Measurements from ENCODE around the gene VEPH1.
"Not testable (repeated sequence)": the region's sequence is repeated elsewhere in the genome, so short reads cannot be mapped to it uniquely, and the experiment has no call there.

VEPH1 gene

DNA sequence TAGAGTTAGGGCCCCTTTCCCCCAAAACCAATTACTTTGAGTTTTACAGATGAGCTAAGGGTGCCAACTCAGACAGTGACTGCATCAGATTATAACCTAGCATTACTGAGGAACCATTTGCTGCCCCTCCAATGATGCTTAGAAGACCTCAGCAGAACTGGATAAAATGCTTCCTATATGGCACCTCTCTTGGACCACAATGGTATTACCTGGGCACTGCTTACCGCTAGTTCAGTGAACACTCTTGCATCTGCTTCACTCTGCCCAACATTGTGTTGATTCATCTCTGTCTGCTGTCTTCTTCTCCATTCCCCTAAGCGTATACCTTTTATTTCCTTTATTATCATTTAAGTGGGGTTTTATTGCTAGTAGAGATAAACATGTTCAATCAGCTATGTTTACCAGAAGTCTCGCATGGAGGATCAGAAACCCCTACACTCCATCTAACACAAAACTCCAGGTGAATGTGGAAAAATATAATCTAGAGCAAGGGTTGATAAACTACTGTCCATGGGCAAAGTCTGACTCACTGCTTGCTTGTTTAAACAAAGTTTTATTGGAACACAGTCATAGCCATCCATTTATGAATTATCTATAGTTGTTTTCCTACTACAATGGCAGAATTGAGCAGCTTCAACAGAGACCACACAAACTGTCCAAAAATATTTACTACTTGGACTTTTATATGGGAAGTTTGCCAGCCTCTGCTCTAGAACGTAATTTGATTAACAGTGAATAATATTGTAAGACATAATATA is 166.8 kb downstream of the VEPH1 start:
- DNase-seq = no peak

- DNase-seq = no peak
Observed at GRCh38 chr3:157335233-157336076, 167.8 kb downstream of the VEPH1 start.

DNA sequence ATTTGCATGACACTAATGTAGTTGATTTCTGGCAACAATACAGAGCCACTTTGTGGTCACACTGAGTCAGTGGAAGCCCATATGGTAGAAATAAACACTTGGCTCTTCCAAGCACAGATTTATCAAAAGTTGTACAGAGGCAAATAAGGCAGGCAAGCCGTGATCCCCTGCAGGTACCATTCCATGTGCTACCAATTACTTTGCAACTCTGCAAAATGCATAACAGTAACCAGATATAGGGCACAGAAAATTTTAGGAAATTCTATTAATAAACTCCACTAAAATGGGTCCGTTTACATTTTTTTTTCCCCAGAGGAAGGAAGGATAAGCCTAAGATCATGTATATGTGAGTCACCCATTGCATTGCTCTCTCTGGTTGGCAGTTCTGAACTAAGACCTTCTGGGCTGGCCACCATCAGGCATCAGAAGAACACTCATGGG is 169.6 kb downstream of the VEPH1 start:
- DNase-seq = no peak

DNA sequence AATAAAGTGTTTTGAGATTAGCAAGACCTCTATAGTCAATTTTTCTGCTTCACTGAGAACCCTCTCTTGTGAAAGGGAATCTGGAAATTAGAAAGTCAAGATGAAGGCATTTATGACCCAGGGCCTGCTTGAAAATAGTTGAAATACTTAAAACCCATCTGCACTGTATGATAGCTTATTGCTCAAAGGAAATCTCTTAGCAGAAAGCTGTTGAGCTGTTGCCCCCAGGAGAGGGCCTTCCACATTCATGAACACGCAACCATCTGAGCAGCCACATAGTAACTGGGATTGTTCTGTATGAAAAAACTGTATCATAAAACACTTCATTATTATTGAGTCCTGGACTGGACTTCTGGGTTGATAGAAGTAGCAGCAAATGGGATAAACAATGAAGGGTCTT is 173.0 kb downstream of the VEPH1 start:
- DNase-seq = no peak

DNA sequence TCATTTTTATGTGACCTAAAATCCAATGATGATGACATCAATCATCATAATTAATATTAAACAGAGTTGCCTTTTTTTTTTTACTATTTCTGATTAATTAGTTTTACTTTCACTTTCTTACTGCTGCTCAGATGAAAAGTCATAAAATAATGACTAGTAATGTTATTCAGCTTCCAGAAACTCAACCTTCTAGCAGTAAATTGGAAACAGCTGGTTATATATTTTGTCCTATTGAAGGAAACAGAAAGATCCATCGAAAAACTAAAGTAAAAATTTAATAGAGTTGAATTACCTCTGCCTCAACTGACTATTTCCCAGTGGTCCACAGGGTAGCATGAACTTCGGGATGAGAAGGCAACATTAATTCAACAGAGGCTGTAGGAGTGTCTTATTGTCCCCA is 173.7 kb downstream of the VEPH1 start:
- no peak for DNase-seq

DNA sequence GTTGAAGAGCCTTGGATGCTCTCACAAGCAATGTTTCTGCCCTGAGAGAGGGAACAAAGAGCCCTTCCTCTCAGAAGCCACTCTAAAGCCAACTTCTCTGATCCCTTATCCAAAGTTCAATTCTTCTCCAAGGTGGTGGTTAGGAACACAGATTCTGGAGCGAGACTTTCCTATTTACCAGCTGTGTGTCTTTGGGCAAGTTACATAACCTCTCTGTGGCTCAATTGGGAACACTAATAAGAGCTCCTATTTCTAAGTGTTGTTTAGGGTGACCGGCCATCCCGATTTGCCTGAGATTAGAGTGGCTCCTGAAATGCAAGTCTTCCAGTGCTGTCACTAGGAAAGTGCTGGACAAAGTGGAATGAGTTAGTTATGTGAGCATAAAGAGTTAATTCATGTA is 175.4 kb downstream of the VEPH1 start:
- DNase-seq = no peak

DNA sequence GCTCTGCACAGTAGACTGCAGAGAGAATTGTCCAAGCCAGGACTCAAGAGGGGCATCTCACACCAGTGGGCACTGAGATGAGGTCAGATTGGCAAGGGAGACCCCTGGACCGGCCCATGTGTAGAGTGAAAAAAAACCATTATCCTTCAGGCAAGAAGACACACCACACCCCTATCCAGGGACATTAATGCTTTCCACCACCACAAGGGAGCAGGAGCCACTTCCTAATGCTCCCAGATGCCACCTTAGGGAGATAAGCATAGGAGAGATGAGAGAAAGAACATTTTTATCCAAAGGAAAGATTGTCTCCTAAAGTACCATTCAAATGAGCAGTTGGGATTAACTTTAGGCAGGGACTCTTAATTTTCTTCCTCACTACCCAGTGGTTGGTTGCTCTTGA is 176.2 kb downstream of the VEPH1 start:
- no peak for DNase-seq

GRCh38 chr3:157324869-157325268 is 178.3 kb downstream of the VEPH1 start:
- not testable (repeated sequence) for DNase-seq

DNA sequence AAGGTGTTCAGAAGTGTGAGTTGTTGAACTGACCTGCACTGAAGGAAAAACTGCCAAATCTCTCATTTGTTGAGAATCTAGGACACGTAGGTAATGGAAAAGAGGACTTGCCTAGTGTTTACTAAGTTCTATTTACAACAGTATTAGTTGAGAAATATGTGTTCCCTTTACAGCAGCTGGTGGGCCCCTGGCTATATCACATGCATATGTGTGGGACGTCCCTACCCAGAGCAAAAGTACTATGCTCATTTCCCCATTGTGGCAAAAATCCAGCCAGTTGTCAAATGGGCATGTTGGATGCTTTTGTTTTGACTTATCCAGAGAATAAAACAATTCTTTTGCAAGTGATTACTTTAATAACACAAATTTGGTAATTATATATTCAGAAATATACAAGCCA is 179.9 kb downstream of the VEPH1 start:
- DNase-seq = no peak

- no peak for DNase-seq
Observed at GRCh38 chr3:157319672-157320071, 183.5 kb downstream of the VEPH1 start.

- DNase-seq = no peak
Observed at GRCh38 chr3:157318639-157319288, 184.5 kb downstream of the VEPH1 start.

DNA sequence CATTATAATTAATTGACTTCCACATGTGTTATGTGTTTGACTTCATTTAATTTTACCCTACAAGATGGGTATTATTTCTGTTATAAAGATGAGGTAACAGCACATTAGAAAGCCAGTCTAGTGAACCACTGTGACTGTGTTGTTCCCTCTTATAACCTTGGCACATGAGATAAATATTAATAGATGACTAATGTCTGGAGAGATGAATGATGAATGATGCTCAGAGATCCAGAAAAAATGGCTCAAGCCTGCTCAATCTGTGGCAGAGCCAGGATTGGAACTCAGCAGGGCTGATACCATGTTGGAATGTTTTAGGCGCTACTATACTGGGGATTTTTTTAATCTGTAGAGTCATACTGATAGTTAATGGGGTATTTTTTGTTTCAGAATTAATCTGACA is 185.3 kb downstream of the VEPH1 start:
- no peak for DNase-seq

- no peak for DNase-seq
Observed at GRCh38 chr3:157313186-157313585, 190.0 kb downstream of the VEPH1 start.

DNA sequence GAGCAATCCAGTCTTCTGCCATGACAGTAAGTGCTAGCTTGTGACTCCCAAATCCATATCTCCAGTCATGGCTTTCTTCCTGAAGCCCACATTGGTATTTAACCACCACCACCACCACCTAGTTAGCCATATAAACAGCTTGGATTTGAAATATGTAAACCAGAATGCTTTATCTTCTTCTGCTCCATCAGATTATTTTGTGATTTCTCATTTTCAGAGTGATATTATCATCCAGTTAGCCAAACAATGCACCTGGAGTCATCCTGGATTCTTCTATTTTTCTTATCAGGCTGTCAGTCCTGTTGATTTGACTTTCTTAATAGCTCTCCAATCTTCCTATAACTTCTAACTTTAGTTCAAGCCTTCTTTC is 190.9 kb downstream of the VEPH1 start:
- DNase-seq = no peak

GRCh38 chr3:157311633-157312375 is 191.4 kb downstream of the VEPH1 start:
- DNase-seq = no peak

GRCh38 chr3:157310329-157311052 is 192.7 kb downstream of the VEPH1 start:
- no peak for DNase-seq

DNA sequence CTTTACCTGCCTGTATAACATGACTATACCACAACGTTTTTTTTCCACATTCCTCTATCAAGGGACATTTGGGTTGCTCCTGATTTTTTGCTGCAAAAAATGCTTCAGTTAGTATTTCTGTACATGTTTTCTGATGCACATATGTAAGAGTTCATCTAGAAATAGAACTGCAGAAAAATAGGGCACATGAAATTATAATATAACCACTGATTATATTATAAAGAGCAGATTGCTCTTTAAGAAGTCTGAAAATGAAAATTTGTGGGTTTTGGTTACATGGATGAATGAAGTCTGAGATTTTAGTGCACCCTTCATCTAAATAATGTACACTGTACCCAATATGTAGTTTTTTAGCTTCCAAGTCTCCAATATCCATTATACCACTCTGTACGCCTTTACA is 196.7 kb downstream of the VEPH1 start:
- no peak for DNase-seq

DNA sequence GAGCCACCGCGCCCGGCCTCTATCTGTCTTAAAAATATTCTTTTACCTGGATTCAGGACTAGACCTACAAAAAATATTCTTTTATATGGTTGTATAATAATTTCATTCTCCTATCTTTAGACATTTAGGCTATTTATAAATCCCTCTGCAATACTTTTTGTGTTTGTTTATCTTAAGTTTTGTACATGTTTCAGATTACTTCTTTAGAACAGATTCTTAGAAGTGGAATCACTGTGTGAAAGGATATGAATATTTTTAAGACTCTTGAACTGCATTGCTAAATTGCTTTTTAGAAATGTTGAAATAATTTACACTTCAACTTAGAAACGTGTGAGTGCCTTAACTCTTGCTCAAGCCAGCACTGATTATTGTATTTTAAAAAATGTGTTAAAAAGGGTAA is 197.8 kb downstream of the VEPH1 start:
- no peak for DNase-seq

DNA sequence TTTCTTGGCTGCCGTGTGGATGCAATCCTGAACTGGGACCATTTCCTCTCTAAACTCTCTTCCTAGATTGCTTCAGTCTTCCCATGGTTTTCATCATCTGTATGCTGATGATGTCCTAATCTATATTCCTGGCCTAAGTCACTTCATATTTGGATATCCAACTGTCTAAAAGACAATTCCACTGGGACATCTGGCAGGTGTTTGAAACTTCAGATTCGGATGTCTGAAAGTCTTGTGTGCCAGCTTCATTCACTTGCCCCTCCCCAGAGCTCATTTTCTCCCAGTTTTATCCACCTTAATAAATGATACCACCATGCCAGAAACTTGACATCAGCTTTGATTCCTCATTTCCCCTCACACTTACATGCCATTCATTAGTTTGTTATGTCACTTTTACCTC is 201.5 kb downstream of the VEPH1 start:
- no peak for DNase-seq

- DNase-seq = no peak
Observed at GRCh38 chr3:157300981-157301663, 202.1 kb downstream of the VEPH1 start.

- DNase-seq = no peak
Observed at GRCh38 chr3:157300094-157300493, 203.1 kb downstream of the VEPH1 start.

Data from NCI-H1694 (cell line).